NCI-H2171 treated with DMSO at 0.1 percent for 48 hours (cell line): ENCODE measurements around the gene ANGPTL5.
"Not testable (repeated sequence)": the region's sequence is repeated elsewhere in the genome, so short reads cannot be mapped to it uniquely, and the experiment has no call there.

Experiments
- DNase-seq: peaks from one replicate; lab custom pipeline; 2025; lab: John Stamatoyannopoulos, UW

ANGPTL5 gene

DNA sequence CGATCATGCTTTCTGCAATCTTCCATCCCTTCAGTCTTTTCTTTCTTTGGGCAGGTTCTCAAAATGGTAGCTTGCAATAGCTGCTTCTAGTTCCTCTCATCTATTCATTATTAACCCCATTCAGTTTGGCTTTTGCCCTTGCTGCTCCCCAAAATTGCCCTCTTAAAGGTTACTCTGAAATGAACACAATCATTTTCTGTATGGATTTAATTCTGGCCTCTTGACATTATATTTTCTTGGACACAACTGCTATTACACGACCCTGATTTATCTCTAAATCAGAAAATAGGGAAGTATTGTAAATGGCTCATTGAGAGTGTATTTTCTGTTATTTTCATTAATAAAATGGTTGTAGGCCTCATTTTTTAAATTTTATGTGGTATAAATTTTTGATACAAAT, at the start of gene ANGPTL5:
Gene ANGPTL5, minus strand, starts transcription at position 101 of the 400 bp plus-strand sequence. CDS start 8,613 bp downstream, outside the sequence.
- DNase-seq, result no peak

DNA sequence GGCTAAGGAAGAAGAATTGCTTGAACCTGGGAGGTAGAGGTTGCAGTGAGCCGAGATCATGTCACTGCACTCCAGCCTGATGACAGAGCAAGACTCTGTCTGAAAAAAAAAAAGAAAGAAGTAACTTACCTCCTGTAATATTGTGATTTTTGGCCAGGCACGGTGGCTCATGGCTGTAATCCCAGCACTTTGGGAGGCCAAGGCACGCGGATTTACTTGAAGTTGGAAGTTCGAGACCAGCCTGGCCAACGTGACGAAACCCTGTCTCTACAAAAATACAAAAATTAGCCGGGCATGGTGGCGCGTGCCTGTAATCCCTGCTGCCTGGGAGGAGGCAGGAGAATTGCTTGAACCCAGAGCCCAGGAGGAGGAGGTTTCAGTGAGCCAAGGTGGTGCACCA, 47.9 kb upstream of the ANGPTL5 start:
- not testable (repeated sequence) for DNase-seq

DNA sequence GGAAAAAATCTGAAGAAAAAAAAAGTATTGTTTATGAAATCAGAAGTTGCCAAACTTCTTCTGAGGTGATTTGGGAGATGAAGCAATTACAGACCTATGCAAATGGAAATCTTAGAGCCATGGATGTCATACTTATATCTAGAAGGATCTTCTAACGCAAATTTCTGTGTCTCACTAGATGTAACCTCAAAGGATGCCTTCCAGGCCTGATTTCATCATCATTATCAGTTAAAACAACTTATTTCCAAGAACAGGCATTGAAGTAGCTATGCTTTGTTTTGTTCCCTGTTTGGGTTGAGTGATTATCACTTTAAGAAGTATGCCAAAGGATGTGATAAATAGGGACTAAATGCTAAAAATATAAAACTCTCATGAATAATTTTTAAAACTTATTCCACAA, 43.9 kb upstream of the ANGPTL5 start:
- no peak for DNase-seq

- DNase-seq, result no peak
Observed at GRCh38 chr11:101955701-101956100, 39.4 kb upstream of the ANGPTL5 start.

GRCh38 chr11:101955278-101955677, 39.0 kb upstream of the ANGPTL5 start:
- no peak for DNase-seq

- no peak for DNase-seq
Observed at GRCh38 chr11:101949680-101950220, 33.4 kb upstream of the ANGPTL5 start.

GRCh38 chr11:101945448-101945847, 29.1 kb upstream of the ANGPTL5 start:
- no peak for DNase-seq

DNA sequence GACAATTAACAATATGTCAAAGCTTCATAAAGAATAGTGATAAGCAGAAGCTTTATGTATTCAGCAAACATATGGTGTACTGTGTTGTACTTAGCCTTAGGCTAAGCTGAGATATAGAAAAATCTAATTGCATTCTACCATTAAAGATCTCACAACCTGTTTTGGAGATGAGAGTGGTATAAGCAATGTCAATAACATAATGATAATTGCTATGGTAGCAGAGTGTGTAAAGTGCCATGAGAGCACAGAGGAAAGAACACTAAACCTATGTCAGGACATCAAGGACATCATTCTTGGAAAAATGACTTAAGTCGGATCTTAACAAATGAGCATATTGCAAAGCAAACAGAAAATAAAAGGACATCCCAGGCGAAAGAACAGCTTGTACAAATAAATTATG, 28.6 kb upstream of the ANGPTL5 start:
- no peak for DNase-seq

DNA sequence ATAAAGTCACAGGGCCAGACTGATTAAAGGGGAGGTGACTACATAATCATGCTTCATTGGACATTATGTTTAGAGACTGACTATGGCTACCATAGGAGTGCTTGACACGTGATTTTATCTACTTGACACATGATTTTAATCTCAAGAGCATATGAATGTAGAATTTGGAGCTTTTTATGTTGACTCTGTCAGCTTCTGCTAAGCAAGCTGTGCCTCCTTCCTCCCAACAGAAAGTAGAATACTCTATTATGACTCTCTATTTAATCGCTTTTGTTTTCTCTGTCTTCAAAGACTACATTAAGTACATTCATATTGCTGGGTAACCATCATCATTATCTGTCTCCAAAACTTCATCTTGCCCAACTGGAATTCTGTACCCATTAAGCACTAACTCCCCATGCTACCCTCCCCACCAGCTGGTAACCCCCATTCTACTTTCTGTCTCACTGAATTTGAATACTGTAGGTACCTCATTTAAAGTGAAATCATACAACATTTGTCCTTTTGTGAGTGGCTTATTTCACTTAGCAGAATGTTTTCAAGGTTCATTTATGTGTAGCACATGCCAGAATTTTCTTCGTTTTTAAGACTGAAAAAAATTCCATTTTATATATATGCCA, 24.7 kb upstream of the ANGPTL5 start:
- DNase-seq, result no peak

GRCh38 chr11:101931692-101932091, 15.4 kb upstream of the ANGPTL5 start:
- no peak for DNase-seq

DNA sequence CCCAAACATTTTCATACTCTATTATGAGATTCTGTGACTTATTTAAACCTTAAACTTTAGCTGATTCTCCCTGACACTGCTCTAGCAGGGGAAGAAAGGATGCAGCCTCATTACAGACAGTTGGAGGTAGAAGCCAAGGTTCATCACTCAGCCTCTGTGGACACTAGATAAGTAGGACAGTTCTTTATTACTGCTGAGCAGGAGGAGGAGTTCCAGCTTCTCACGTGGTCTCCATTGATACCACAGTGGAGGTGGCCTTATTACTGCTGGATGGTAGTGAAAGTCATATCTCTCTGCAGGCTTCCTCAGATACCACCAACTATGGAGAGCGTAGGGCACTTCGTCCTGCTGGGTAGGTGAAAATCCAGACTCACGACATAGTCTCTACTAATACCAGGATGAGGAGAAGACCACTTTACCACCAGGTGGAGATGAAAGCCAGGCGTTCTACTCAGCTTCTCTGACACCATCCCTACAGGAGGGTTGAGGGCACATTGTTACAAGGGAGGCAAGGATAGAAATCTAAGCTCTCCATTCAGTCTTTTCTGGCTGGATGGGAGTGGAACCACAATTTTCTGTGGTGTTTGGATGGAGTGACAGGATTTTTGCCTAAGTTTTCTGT, 13.1 kb upstream of the ANGPTL5 start:
- no peak for DNase-seq

- peak; percentile 13 for DNase-seq
Observed at GRCh38 chr11:101923554-101923953, 7.2 kb upstream of the ANGPTL5 start.

DNA sequence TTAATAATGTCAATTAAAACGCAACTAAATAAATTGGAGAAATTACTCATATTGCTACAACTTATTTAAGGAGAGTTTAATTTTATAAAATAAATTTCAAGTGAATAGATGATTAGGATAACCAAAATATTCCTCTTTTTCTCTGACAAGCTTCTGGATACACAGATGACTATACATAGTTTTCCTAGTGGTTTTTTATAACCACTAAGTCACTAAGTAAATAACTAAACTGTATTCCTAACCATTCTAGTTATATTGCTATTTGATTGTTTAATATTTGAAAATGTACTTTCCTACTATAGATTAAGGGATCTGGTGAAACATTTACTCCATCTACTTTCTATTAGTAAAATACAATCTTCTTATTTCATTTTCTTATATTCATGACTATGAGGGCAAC, 4.7 kb upstream of the ANGPTL5 start:
- no peak for DNase-seq

DNA sequence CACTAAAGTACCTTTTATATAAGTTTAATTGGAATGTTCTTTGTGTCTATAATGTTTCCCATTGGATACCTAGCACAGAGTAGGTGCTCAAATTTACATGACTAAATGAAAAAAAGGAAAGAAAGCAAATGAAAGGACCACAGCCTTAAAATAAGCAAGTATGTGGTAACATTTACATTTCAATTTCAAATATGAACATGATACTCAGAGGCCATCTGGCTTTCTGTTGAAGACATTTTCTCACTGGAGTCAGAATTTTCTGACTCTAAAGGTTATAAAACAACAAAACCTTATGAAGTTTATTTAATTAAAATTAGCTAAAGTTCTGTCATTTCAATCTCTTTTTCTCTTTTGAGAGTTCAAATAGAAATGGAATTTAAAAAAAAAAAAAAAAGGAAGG, 904 bp upstream of the ANGPTL5 start:
- peak; percentile 4 for DNase-seq

- peak; percentile 47 for DNase-seq
Observed at GRCh38 chr11:101915791-101916291, 481 bp downstream of the ANGPTL5 start.

DNA sequence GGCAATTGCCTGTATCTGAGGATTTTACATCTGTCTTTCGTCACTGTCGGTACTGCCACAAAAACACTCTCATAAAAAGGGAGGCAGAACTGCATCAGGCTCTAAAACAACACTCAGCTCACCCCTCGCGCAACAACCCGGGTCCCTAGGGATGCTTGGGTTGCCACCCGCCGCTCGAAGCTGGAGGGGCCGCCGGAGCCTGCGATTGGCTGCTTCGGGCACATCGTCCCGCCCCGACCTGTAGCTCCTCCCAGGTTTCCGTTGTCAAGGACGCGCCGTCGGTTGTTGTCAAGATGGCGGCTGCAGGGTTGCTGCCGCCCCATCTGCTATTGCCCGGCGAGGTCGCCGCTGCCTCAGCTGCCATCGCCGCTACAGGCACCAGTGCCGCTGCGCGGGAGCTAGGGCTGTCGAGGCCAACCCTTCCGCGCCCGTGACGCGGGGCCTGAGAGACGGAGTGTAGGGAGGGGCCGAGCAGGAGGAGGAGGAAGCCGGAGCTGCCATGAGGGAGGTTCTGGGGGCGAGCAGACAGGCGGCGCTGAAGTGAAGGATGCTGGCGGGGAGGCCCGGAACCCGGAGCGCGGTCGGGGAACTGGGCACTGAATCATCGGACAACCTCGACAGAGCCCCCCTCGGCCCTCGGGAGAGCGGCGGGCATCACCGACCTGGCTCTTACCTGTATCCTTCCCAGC, 1.4 kb downstream of the ANGPTL5 start, which contains the start of gene CEP126:
Gene CEP126, plus strand, starts transcription at position 273 of the 689 bp plus-strand sequence. Its CDS starts 275 bp downstream, at position 548.
- DNase-seq, result peak; percentile 95

DNA sequence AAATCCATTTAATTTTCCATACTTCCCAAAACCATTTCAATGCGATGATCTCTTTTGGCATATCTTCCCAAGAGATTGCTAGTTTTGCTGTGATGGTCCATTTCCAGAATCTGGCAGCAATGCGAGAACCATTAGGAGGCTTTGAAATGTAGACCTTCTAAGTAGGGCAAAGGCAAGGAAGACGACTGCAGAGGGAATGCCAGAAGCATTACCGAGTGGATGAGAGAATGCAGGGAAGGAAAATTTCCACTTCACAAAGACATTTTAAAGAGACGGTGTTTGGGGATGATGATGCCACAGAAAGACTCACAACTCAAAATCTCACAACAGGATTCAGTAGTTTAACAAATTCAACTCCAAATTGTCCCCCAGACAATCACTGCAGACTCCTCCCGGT, 2.0 kb downstream of the ANGPTL5 start:
- no peak for DNase-seq

DNA sequence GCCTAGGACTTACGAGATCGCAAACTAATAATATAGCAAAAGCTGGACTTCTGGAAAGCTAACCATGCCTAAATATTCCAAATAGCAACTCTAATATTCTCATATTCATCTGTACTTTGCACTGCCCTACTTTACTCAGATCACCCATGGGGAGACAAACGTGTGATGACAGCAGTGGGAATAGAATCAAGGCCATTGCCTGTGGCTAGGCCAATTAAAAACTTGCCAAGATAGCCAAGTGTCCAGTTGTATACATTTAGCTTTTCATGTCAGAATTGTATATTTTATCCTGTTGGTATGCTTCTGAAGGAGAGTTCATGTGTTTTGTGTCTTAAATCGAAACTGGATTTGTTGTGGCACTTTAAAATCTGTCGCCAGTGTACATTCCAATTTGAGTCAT, 2.7 kb downstream of the ANGPTL5 start:
- DNase-seq, result no peak

DNA sequence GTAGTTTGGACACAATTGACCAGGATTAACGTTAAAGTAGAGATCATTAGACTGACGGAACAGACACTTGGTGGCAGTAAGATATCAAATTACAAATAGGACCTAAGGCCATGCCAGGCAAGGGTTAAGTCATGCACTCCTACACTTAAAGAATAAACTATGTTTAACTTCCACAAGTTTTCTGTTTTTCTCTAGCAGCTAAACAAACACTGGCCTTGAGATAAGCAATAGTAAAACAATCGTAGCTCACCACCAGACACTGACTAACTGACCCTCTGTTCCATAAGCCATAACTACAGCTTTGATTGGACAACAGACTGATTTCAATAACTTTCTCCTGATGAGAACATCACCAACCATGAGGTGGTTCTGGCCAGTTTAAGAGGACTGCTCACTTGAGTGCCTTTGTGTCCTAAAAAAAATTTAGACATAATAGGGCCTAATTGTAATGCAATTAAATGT, 3.5 kb downstream of the ANGPTL5 start:
- no peak for DNase-seq

- no peak for DNase-seq
Observed at GRCh38 chr11:101909087-101909486, 7.2 kb downstream of the ANGPTL5 start.

- no peak for DNase-seq
Observed at GRCh38 chr11:101907815-101908214, 8.5 kb downstream of the ANGPTL5 start.

DNA sequence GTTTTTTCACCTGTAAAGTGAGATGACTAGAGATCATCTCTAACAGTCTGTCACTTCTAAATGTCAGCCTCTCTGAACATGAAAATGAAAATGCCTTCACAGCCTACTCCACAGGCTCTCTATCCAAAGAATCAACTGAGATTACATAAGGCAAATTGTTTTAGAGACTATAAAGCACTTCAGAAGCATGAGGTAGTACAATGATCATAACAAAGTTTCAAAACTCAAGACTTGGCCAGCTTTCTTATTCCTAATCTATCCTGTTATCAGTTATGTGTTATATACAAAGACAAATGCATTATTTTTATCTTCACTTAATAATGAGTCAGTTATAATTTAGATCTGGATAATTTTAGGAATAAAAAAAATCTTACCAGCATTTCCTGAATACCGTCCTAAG, 21.8 kb downstream of the ANGPTL5 start:
- DNase-seq, result no peak

DNA sequence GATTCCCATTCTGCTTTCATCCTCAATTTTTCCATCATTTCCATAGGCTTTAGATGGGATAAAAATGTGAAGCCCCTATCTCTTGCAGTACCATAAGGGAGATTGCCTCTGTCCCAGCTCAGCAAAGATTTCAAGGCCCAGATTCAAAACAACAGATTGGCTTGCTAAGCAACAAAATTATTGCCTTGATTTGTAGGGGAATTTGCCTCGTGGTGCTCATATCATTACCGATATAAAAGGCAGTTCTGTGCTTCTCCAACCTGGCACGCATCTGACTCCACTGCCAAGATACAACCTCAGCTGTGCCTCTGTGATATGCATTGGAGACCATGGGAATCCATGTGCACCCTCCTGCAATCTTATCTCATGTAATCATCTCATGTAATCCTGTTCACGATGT, 26.6 kb downstream of the ANGPTL5 start:
- no peak for DNase-seq
